H7 (cell line): Measurements from ENCODE around the gene HIPK1. TPM values are rescaled to one million over a fixed set of nuclear protein-coding genes. Genes with fewer than 3 reads are reported as not detected.
"Not testable (repeated sequence)": the region's sequence is repeated elsewhere in the genome, so short reads cannot be mapped to it uniquely, and the experiment has no call there.

Experiments used
- DNase-seq: peaks from one replicate; pipeline ENCODE4 v3.0.0; 2012
- H3K27me3 ChIP-seq: 2 replicates; pipeline ENCODE4 v1.6.0; 2011; ENCODE audit warnings: mild to moderate bottlenecking, low read length; ENCODE audit not compliant: control insufficient read depth, insufficient read depth
- H3K36me3 ChIP-seq: replicated peaks from 2 replicates; pipeline ENCODE4 v1.5.1; 2011; ENCODE audit warnings: low read length; ENCODE audit not compliant: control insufficient read depth, insufficient read depth
- H3K4me3 ChIP-seq: 2 replicates; pipeline ENCODE4 v1.5.1; 2011; ENCODE audit warnings: low read depth, mild to moderate bottlenecking, control low read depth, low read length, moderate library complexity; ENCODE audit not compliant: insufficient read depth
- total RNA-seq: library from RNA; depleted of rRNA; stranded (reverse); fragments of >200 nt; shearing (Covaris generic); gene quantifications from 2 replicates; pipeline ENCODE4 v1.2.3, GENCODE V29; 2014; rRNA removed

Gene HIPK1
- total RNA-seq, 1 experiment from 2014 or later = 33.4 TPM

- H3K4me3 ChIP-seq, H3K27me3 ChIP-seq, DNase-seq, H3K36me3 ChIP-seq: not testable (repeated sequence)
Observed at GRCh38 chr1:114019724-114020123, 90.6 kb downstream of the HIPK1 start.

- no peaks in the 10 kb centered on the region for H3K36me3 ChIP-seq
- H3K27me3 ChIP-seq = no peaks in the 10 kb centered on the region
- DNase-seq = no peak
- H3K4me3 ChIP-seq = no peak overlapping the region
Observed at GRCh38 chr1:114021665-114022099, 92.6 kb downstream of the HIPK1 start.

- DNase-seq = no peak
- Histone ChIP-seq H3K4me3 (no peak overlapping the region), H3K27me3 (no peaks in the 10 kb centered on the region), H3K36me3 (no peaks in the 10 kb centered on the region)
Observed at GRCh38 chr1:114022877-114023276, 93.8 kb downstream of the HIPK1 start.

GRCh38 chr1:114023377-114023776 is 94.3 kb downstream of the HIPK1 start:
- no peaks in the 10 kb centered on the region for H3K36me3 ChIP-seq
- H3K4me3 ChIP-seq = no peak overlapping the region
- DNase-seq = no peak
- H3K27me3 ChIP-seq = no peaks in the 10 kb centered on the region

- Histone ChIP-seq H3K4me3 (no peak overlapping the region), H3K27me3 (no peaks in the 10 kb centered on the region), H3K36me3 (no peaks in the 10 kb centered on the region)
- peak; percentile 54 for DNase-seq
Observed at GRCh38 chr1:114024049-114024448, 94.9 kb downstream of the HIPK1 start.

- H3K4me3 ChIP-seq = no peak overlapping the region
- H3K27me3 ChIP-seq = no peaks in the 10 kb centered on the region
- DNase-seq = no peak
- no peaks in the 10 kb centered on the region for H3K36me3 ChIP-seq
Observed at GRCh38 chr1:114025609-114026401, 96.7 kb downstream of the HIPK1 start.

- no peak overlapping the region for H3K4me3 ChIP-seq
- DNase-seq = no peak
- no peaks in the 10 kb centered on the region for H3K36me3 ChIP-seq
- H3K27me3 ChIP-seq = no peaks in the 10 kb centered on the region
Observed at GRCh38 chr1:114026797-114027196, 97.7 kb downstream of the HIPK1 start.

Other genes starting within 250 kb of the HIPK1 start
- gene PHTF1, start 169.8 kb upstream of the HIPK1 start, total RNA-seq = 27.7 and 32.1 TPM in 2 replicates
- 14.6 and 23.4 TPM in 2 replicates for gene RSBN1, start 116.8 kb upstream of the HIPK1 start, total RNA-seq
- gene PTPN22, start 57.6 kb upstream of the HIPK1 start, total RNA-seq = not detected in 2 replicates
- not detected in 2 replicates for gene BCL2L15, start 41.7 kb upstream of the HIPK1 start, total RNA-seq
- 14.9 TPM in 2 replicates for gene AP4B1, start 24.5 kb upstream of the HIPK1 start, total RNA-seq
- 15.1 and 16.6 TPM in 2 replicates for gene DCLRE1B, start 24.0 kb upstream of the HIPK1 start, total RNA-seq
- gene OLFML3, start 50.1 kb downstream of the HIPK1 start, total RNA-seq = 226 and 276 TPM in 2 replicates
- gene SYT6, start 224.5 kb downstream of the HIPK1 start, total RNA-seq = 41.6 and 69.8 TPM in 2 replicates